HUES48 (cell line): ENCODE measurements around the gene PRKN.

Experiments
- H3K27ac ChIP-seq: one replicate; pipeline ENCODE4 v1.7.0; 2013; ENCODE audit warnings: low read depth, low read length, inconsistent platforms
- H3K27me3 ChIP-seq: 2 replicates; pipeline ENCODE4 v1.6.1; 2013; ENCODE audit warnings: mild to moderate bottlenecking, low read length; ENCODE audit not compliant: control insufficient read depth, insufficient read depth
- H3K36me3 ChIP-seq: 2 replicates; pipeline ENCODE4 v1.6.1; 2013; ENCODE audit warnings: low read length; ENCODE audit not compliant: control insufficient read depth, insufficient read depth
- H3K4me1 ChIP-seq: 2 replicates; pipeline ENCODE4 v1.6.1; 2013; ENCODE audit warnings: mild to moderate bottlenecking, low read length; ENCODE audit not compliant: control insufficient read depth, insufficient read depth
- H3K4me3 ChIP-seq: 2 replicates; pipeline ENCODE4 v1.5.1; 2013; ENCODE audit warnings: mild to moderate bottlenecking, low read depth, low read length
- H3K9ac ChIP-seq: 2 replicates; pipeline ENCODE4 v1.6.1; 2013; ENCODE audit warnings: mild to moderate bottlenecking, low read depth, low read length, moderate library complexity
- H3K9me3 ChIP-seq: 2 replicates; pipeline ENCODE4 v1.6.1; 2013; ENCODE audit warnings: low read length; ENCODE audit not compliant: control insufficient read depth, insufficient read depth

PRKN gene

DNA sequence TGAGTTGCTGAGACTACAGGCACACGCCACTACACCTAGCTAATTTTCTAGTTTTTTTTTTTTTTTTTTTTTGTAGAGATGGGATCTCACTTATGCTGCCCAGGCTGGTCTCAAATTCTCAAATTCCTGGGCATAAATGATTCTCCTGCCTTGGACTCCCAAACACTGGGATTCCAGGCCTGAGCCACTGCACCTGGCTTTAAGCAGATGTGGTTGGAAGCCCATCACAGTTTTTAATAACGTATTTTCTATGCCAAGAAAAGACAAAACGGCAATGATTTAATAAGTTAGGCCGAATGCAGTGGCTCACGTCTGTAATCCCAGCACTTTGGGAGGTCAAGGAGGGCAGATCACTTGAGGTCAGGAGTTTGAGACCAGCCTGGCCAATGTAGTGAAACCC lies 456.6 kb downstream of the PRKN start:
- H3K9ac ChIP-seq, result no peak overlapping the region
- H3K9me3 ChIP-seq, result no peaks in the 10 kb centered on the region
- H3K4me1 ChIP-seq, result no peaks in the 10 kb centered on the region
- no peak overlapping the region for H3K27ac ChIP-seq
- no peaks in the 10 kb centered on the region for H3K27me3 ChIP-seq
- H3K4me3 ChIP-seq, result no peak overlapping the region
- no peaks in the 10 kb centered on the region for H3K36me3 ChIP-seq

DNA sequence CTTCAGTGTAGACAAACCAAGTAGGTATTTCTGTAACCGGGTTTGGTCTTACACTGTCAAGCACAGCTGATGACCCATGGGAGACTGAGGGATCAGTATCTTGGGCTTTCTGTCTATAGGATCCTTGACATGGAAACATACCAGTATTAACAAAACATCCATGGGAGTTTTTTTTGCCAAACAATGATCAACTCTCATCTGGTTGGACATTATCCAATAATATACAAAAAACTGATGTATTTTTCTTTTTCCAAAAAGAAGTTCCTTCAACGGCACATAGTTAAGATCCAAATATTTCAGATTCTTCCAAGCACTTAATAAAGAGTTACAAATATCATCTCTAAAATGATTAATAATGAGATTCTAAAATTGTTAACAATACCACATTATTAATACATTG lies 459.9 kb downstream of the PRKN start:
- Histone ChIP-seq H3K27ac (no peak overlapping the region), H3K27me3 (no peaks in the 10 kb centered on the region), H3K4me3 (no peak overlapping the region), H3K9ac (no peak overlapping the region), H3K9me3 (no peaks in the 10 kb centered on the region), H3K4me1 (peaks cover 8% of the 10 kb centered on the region; the same call in 1 of the 2 replicates), H3K36me3 (no peaks in the 10 kb centered on the region)

DNA sequence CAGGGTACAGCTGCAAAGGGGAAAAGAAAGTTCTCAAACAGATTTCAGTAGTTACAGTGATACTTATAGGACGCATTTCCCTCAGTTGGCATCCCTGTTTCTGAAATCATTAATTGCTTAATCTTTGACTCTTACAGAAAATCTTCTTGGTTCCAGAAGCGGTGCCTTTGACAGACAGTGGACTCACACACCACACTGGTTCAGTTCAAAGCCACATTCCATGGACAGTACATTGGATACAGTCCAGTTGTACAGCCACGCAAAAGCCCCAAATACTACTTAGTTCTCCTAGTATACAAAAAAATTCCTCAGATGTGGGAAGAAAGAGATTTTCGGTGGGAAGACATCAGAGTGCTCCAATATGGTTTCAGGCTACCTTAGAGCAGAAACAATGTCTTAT lies 460.4 kb downstream of the PRKN start:
- Histone ChIP-seq H3K27ac (no peak overlapping the region), H3K36me3 (no peaks in the 10 kb centered on the region), H3K27me3 (no peaks in the 10 kb centered on the region), H3K4me3 (no peak overlapping the region), H3K4me1 (peaks cover 8% of the 10 kb centered on the region; the same call in 1 of the 2 replicates), H3K9me3 (no peaks in the 10 kb centered on the region), H3K9ac (no peak overlapping the region)

DNA sequence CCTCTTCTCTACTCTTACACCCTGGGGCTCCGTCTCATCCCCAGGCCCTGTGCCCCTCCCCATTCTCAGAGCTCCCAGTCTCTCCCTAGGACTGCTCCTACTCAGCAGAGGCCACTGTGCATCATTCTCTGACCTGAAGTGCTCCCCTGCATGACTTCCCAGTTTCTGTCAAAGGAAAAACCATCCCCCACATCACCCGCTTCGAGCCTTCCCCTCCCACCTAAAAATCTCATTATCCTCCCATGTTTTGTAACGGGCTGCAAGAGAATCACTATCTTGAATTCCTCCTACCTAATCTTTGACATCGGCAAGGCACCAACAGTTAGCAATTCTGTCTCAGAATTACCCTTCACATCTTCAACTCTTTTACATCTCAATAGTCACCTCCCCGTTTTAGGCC lies 463.0 kb downstream of the PRKN start:
- no peak overlapping the region for H3K9ac ChIP-seq
- no peaks in the 10 kb centered on the region for H3K36me3 ChIP-seq
- peaks cover 8% of the 10 kb centered on the region; the same call in 1 of the 2 replicates for H3K4me1 ChIP-seq

DNA sequence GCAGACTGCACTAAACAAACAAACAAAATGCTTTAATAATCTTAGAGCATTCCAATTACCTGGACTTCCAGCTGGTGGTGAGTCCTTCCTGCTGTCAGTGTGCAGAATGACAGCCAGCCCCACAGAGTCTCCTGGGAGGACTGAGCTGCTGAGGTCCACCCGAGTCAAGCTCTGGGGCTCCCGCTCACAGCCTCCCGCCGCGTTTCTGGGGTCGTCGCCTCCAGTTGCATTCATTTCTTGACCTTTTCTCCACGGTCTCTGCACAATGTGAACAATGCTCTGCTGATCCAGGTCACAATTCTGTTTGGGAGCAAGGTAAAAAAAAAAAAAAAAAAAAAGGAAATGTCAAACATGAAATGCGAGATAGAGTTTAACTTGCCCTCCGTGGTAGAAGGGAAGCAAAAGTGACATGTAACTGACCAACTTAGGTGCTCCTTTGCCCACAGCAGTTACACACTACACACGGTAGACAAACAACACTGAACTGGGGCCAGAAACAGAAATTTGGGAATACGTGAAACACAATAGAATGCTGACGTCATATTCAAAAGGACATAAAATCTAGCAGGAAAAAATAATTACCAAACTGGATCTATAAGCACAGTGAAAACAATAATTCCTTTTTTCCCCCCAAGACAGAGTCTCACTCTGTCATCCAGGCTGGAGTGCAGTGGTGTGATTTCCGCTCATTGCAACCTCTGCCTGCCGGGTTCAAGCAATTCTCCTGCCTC lies 464.9 kb downstream of the PRKN start:
- H3K27me3 ChIP-seq, result no peaks in the 10 kb centered on the region
- H3K9ac ChIP-seq, result no peak overlapping the region
- no peaks in the 10 kb centered on the region for H3K36me3 ChIP-seq
- H3K27ac ChIP-seq, result no peak overlapping the region
- no peaks in the 10 kb centered on the region for H3K9me3 ChIP-seq
- no peak overlapping the region for H3K4me3 ChIP-seq
- H3K4me1 ChIP-seq, result peaks cover 8% of the 10 kb centered on the region; the same call in 1 of the 2 replicates

More for the DNA sequence above, 463.0 kb downstream of the PRKN start:
- H3K4me3 ChIP-seq, result no peak overlapping the region
- no peaks in the 10 kb centered on the region for H3K9me3 ChIP-seq
- H3K27ac ChIP-seq, result no peak overlapping the region
- no peaks in the 10 kb centered on the region for H3K27me3 ChIP-seq

DNA sequence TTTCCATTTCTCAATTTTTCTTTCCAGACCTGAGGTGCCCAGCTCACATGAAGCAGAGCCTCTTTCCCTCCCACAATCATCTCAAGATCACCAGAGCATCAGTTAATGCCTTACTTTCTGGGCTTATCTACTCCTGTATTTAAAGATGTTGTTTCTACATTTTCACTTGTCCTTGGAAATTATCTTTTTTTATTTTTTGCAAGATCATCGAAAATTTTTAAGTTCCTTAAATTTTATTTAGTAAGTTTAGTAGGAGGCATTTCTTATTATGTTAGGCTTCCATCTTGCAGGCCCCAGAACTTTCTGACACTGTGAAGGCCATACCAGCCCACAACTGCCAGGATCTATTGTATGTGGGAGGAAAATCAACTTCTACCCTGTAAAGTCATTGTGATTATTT lies 466.0 kb downstream of the PRKN start:
- Histone ChIP-seq H3K9ac (no peak overlapping the region), H3K4me3 (no peak overlapping the region), H3K4me1 (peaks cover 8% of the 10 kb centered on the region; the same call in 1 of the 2 replicates), H3K9me3 (no peaks in the 10 kb centered on the region), H3K27ac (no peak overlapping the region), H3K27me3 (no peaks in the 10 kb centered on the region), H3K36me3 (no peaks in the 10 kb centered on the region)

DNA sequence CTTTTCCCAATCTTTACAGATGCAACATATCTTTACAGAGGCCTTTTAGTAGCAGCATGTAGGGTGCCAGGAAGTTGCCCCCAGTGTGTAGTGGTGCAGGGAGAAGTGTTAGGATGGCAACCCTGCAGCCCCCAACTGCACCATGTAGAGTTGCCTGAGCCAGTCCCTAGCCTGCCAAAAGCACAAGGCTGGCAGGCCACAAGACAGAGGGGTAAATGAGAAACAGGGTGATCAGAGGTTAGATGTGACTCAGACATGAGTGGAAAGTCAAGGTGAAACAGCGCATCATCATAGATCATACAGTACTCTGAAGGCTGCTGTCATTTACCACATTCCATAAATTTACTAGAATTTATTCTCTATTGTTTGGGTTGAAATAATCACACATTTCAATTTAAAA lies 467.5 kb downstream of the PRKN start:
- H3K4me1 ChIP-seq, result peaks cover 8% of the 10 kb centered on the region; the same call in 1 of the 2 replicates
- H3K27me3 ChIP-seq, result no peaks in the 10 kb centered on the region
- no peak overlapping the region for H3K27ac ChIP-seq
- H3K4me3 ChIP-seq, result no peak overlapping the region
- no peak overlapping the region for H3K9ac ChIP-seq
- no peaks in the 10 kb centered on the region for H3K9me3 ChIP-seq
- H3K36me3 ChIP-seq, result no peaks in the 10 kb centered on the region

DNA sequence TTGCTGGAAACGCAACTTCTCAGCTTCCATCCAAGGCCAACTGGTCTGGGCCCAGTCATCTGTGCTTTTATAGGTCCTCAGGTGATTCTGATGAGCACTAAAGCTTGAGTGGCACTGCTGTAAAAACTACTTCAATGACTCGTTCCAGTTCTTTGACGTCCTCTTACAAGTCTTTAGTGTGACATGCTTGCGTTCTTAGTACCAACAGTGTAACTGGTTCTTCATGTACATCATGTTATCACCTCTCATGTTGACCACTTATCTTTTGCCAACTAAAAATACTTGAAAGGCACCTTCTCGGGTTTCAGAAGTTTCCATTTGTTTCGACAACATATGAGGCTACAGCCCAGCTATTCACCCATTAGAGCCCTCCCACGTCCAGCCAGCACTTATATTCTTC lies 468.9 kb downstream of the PRKN start:
- Histone ChIP-seq H3K27ac (no peak overlapping the region), H3K4me3 (no peak overlapping the region), H3K27me3 (no peaks in the 10 kb centered on the region), H3K4me1 (no peaks in the 10 kb centered on the region), H3K9ac (no peak overlapping the region), H3K9me3 (no peaks in the 10 kb centered on the region), H3K36me3 (no peaks in the 10 kb centered on the region)

DNA sequence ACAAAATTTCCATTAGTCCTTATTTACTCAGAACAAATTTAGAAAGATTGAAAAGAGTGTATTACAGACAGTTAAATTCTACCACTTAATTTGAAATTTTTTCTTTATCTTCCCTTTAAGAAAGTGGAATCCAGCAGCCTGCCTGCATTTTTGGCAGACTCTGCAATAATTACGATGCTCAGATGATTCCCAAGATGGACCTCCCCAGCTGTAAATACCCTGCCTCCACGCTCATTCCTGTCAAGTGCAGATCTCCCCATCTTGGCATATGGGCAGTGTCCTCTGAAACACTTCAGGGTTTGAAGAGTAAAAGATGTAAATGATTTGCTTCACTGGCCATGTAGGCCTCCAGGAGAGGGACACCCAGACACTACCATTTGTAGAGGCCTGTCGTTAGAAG lies 471.2 kb downstream of the PRKN start:
- H3K4me3 ChIP-seq, result no peak overlapping the region
- no peaks in the 10 kb centered on the region for H3K9me3 ChIP-seq
- no peak overlapping the region for H3K27ac ChIP-seq
- H3K36me3 ChIP-seq, result no peaks in the 10 kb centered on the region
- no peak overlapping the region for H3K9ac ChIP-seq
- H3K27me3 ChIP-seq, result no peaks in the 10 kb centered on the region
- no peaks in the 10 kb centered on the region for H3K4me1 ChIP-seq

DNA sequence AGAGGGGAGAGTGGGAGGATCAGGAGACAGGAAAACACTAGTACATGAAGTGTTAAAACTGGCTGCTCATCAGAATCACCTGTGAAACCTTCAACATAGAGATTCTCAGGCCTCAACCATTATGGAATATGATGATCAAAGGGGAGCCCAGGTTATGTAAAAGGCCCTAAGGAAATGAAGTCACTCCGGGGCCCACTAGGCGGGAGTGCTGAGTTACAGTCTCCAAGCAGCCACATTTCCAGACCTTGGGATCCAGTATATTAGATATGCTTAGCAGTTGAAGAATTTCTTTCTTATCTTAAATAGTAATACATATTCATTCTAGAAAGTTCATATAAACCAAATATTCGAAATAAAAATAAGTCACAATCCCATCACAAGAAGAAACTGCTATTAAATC lies 476.3 kb downstream of the PRKN start:
- Histone ChIP-seq H3K9me3 (no peaks in the 10 kb centered on the region), H3K36me3 (no peaks in the 10 kb centered on the region), H3K27me3 (no peaks in the 10 kb centered on the region), H3K4me3 (no peak overlapping the region), H3K9ac (no peak overlapping the region), H3K27ac (no peak overlapping the region), H3K4me1 (no peaks in the 10 kb centered on the region)

DNA sequence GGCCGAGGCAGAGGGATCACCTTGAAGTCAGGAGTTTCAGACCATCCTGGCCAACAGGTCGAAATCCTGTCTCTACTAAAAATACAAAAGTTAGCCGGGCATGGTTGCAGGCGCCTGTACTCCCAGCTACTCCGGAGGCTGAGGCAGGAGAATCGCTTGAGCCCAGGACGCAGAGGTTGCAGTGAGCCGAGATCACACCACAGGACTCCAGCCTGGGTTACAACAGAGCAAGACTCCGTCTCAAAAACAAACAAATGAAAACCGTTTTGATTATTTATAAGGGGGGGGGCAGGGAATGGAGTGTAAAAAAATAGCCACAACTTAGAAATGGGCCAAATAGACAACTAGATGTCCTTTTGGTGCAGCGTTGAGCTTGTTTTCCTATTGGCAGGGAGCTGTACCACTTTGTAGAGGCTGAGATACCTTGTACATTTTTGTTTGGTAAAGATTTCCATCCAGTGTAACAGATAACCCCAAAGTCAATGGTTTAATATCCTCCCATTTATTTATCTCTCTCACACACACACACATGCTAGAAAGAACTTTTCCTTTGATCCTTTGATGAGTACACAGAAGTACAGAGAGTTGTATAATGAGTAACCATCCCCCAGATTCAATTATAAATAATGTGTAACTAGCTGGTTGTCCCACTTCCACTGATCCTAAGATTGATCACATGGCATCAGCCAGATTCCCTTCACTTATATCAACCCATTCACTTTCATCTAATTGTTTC lies 477.5 kb downstream of the PRKN start:
- H3K4me3 ChIP-seq, result no peak overlapping the region
- no peaks in the 10 kb centered on the region for H3K4me1 ChIP-seq
- H3K27me3 ChIP-seq, result no peaks in the 10 kb centered on the region
- H3K27ac ChIP-seq, result no peak overlapping the region
- H3K9me3 ChIP-seq, result no peaks in the 10 kb centered on the region
- H3K36me3 ChIP-seq, result no peaks in the 10 kb centered on the region
- no peak overlapping the region for H3K9ac ChIP-seq
